ENCODE data around the gene CACNA2D4. TPM values are rescaled to one million over a fixed set of nuclear protein-coding genes. Genes with fewer than 3 reads are reported as not detected.

CACNA2D4 gene
- total RNA-seq, 1 donor from 2014 or later = 0.30 TPM

DNA sequence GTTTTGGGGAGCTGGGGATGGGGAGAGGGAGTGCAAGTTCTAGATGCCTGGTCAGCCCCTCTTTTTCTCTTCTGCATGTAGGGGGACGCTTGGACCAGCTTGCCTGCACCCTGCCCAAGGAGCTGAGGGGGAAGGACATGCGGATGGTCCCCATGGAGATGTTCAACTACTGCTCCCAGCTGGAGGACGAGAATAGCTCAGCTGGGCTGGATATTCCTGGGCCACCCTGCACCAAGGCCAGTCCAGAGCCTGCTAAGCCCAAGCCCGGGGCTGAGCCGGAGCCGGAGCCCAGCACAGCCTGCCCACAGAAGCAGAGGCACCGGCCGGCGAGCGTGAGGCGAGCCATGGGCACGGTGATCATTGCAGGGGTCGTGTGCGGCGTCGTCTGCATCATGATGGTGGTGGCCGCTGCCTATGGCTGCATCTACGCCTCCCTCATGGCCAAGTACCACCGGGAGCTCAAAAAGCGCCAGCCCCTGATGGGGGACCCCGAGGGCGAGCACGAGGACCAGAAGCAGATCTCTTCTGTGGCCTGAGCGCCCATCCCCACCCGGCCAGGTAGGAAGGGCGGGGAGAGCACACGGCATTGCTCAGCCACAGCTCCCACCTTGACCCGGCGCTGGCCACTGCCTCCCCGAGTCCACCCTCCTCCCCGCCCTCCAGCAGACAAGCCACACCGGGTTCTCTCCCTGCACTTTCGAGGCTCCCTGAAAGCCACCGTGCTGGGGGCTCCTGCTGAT, 84.1 kb downstream of the CACNA2D4 start:
- H3K36me3 Mint-ChIP-seq (ENCODE audit: low read depth) = no peaks in the 10 kb centered on the region
- no peak overlapping the region for H3K27ac Mint-ChIP-seq (ENCODE audit: unreplicated experiment)
- no peaks in the 10 kb centered on the region for H3K9me3 Mint-ChIP-seq (ENCODE audit: low read depth)
- H3K4me1 Mint-ChIP-seq (ENCODE audit: low read depth) = peaks cover 24% of the 10 kb centered on the region
- H3K27me3 Mint-ChIP-seq (ENCODE audit: low read depth) = peaks cover 29% of the 10 kb centered on the region
- no peak for TF ChIP-seq CTCF (IDR thresholded peaks at IDR 0.05)
- no peak overlapping the region for H3K4me3 Mint-ChIP-seq (ENCODE audit: unreplicated experiment)
- DNase-seq (ENCODE audit: low spot score) = peak; percentile 73

DNA sequence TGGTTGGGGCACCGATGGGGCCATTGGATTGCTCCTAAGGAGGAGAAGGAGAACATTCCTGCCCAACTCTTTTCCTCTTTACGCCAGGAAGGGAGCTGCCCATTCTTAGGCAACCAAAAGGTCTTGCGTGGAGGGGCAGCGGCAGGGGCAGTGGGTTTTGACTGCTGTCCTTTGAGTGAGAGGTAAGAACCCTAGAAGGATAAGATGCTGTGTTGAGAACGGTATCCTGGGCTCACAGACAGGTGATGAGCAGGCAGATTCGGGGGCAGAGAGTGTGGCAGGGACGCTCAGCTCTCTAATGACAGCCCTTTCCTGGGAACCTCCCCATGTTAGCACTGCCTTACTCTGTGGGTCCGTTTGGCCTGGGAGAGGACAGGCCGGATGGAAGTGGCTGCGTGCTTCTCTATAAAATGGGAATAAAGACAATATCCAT, 84.8 kb downstream of the CACNA2D4 start:
- peaks cover 24% of the 10 kb centered on the region for H3K4me1 Mint-ChIP-seq (ENCODE audit: low read depth)
- peaks cover 36% of the 10 kb centered on the region for H3K27me3 Mint-ChIP-seq (ENCODE audit: low read depth)
- H3K36me3 Mint-ChIP-seq (ENCODE audit: low read depth) = no peaks in the 10 kb centered on the region
- no peak overlapping the region for H3K4me3 Mint-ChIP-seq (ENCODE audit: unreplicated experiment)
- TF ChIP-seq CTCF (IDR thresholded peaks at IDR 0.05) = no peak
- no peak overlapping the region for H3K27ac Mint-ChIP-seq (ENCODE audit: unreplicated experiment)
- no peaks in the 10 kb centered on the region for H3K9me3 Mint-ChIP-seq (ENCODE audit: low read depth)
- no peak for DNase-seq (ENCODE audit: low spot score)

DNA sequence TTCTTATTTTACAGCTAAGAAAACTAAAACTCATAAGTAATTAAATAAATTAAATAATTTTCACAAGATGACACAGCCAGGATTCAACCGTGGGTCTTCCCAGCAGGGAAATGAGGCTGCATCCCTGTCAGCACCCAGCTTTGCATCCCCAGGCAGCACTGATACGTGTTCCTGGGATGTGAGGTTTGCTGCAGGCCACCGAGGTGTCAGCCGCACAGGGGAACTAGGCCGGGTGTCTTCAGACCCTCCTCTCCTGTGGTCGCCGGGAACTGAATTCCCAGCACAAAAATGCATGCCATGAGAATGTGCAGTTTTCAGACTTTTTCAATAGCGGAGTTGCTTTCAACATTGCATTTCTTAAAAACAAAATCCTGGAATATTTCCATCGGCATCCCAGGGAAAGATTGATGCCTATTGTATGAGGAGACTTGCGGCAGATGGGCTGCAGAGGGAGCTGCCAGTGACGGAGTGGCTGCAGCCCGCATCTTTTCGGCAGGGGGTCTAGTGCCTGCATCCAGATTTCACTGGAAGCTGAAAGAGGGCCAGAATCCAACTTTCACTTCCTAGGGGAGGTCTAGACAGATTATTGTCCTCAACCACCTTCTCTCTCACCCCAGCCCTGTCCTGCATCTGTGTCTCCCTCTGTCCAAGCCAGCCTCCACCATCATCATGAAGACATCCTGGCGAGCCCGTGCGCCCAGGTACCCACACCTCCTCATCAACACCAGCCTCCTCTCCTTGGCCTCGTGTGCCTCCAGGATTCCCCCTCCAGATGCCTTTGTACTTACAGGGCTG, 85.5 kb downstream of the CACNA2D4 start:
- Mint-ChIP-seq H3K27me3 (ENCODE audit: low read depth) (peaks cover 39% of the 10 kb centered on the region), H3K9me3 (ENCODE audit: low read depth) (no peaks in the 10 kb centered on the region), H3K36me3 (ENCODE audit: low read depth) (no peaks in the 10 kb centered on the region), H3K27ac (ENCODE audit: unreplicated experiment) (no peak overlapping the region), H3K4me1 (ENCODE audit: low read depth) (peaks cover 18% of the 10 kb centered on the region), H3K4me3 (ENCODE audit: unreplicated experiment) (no peak overlapping the region)
- TF ChIP-seq CTCF (IDR thresholded peaks at IDR 0.05) = no peak
- DNase-seq (ENCODE audit: low spot score) = peak; percentile 62

DNA sequence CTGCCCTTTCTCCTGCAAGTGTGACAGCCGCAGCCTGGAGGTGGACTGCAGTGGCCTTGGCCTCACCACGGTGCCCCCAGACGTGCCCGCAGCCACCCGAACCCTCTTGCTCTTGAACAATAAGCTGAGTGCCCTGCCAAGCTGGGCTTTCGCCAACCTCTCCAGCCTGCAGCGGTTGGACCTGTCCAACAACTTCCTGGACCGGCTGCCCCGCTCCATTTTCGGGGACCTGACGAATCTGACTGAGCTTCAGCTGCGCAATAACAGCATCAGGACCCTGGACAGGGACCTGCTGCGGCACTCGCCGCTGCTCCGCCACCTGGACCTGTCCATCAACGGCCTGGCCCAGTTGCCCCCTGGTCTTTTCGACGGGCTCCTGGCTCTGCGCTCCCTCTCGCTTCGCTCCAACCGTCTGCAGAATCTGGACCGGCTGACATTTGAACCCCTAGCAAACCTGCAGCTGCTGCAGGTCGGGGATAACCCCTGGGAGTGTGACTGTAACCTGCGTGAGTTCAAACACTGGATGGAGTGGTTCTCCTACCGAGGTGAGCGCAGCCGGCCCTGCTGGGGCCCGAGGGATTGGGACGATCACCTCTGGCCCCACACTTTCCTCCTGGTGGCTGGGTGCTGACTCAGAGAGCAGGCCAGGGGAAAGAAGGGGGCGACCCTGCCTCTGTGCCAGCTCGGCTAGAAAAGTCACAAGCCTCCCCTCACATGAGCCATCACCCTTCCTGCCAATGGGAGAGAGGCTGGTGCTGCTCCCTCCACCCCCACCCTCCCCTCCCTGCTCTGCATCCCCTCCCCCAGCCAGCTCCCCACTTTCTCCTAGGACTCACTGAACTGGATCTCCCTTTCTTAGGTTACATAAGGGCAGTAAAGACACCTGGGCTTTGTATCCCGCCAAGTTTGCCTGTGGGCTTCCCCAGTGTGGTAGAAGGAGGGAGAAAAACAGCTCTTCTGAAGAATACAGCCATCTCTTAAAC, 87.2 kb downstream of the CACNA2D4 start:
- DNase-seq (ENCODE audit: low spot score) = peak; percentile 81
- TF ChIP-seq CTCF (IDR thresholded peaks at IDR 0.05) = no peak
- Mint-ChIP-seq H3K27me3 (ENCODE audit: low read depth) (peaks cover 39% of the 10 kb centered on the region), H3K4me3 (ENCODE audit: unreplicated experiment) (no peak overlapping the region), H3K4me1 (ENCODE audit: low read depth) (peaks cover 5% of the 10 kb centered on the region), H3K36me3 (ENCODE audit: low read depth) (no peaks in the 10 kb centered on the region), H3K27ac (ENCODE audit: unreplicated experiment) (no peak overlapping the region), H3K9me3 (ENCODE audit: low read depth) (no peaks in the 10 kb centered on the region)
